Amygdala (tissue), 56 donors: ENCODE data around the gene CSF1R.
A peak's percentile ranks its signal among the peaks of the same experiment; 100 is the strongest.

Experiments
- DNase-seq, 56 donors: peaks; one replicate each; lab custom pipeline; 2025; lab: John Stamatoyannopoulos, UW

CSF1R gene

DNA sequence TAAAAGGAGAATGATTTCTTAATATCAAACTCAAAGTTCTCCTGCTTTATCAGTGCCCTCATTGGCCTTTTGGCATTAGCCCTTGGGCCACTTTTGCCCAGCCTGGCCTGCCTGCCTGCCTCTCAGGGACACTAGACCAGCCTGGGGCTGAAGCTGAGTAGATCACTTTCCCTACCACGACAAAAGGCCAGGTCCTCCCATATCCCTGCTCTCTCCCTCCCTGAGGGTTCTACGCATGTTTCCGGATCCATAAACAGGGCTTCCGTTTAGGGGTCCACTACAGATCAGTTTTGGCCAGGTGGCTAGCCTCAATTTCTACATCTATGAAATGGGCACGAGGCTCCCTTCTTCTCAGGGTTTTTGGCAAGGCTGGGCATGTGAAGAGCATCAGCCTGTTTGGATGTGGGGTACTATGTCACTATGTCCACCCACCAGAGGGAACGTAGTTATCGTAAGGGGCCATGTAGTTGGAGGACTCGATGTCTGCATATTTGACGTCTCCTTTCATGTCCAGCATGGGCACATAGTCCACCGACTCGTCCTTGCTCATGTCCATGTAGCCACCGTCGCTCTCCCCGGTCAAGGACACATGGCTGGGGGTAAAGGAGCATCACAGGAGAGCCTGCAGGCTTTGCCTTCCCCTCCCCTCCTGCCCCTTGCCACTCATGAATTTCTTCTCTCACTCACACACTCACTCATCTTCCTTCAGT lies 35.2 kb upstream of the CSF1R start:
- no peak for DNase-seq

- DNase-seq = no peak
Measured at GRCh38 chr5:150120617-150121447, 34.5 kb upstream of the CSF1R start.

- no peak for DNase-seq
Measured at GRCh38 chr5:150120062-150120441, 33.7 kb upstream of the CSF1R start.

DNA sequence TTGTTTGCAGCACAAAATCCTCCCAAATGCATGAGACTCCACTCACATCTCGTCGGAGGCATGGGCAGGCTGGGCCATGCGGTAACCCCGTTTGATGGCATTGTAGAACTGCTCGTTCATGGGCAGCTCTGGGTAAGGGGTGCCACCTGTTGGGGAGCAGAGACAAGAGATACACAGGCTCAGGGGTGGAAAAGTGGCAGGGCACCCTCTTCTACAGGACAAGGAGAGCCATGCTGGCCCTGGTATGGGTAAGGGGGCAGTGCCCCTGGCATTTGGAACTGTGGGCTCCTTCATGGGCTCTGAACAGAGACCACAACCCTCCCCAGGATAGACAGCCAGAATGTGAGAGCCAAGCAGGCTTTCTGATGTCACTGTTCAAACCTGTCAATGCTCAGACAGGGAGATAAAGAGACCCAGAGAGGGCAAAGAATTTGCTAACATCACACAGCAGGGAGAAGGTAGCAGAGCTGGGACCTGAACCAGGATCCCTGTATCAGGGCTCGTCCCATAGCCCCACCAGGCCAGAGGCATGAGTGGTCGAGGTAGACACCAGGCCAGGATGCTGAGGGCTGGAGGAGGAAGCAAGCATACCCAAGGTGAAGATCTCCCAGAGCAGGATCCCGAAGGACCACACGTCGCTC lies 33.2 kb upstream of the CSF1R start:
- DNase-seq = peak in 1 of 56 donors; percentile 18

DNA sequence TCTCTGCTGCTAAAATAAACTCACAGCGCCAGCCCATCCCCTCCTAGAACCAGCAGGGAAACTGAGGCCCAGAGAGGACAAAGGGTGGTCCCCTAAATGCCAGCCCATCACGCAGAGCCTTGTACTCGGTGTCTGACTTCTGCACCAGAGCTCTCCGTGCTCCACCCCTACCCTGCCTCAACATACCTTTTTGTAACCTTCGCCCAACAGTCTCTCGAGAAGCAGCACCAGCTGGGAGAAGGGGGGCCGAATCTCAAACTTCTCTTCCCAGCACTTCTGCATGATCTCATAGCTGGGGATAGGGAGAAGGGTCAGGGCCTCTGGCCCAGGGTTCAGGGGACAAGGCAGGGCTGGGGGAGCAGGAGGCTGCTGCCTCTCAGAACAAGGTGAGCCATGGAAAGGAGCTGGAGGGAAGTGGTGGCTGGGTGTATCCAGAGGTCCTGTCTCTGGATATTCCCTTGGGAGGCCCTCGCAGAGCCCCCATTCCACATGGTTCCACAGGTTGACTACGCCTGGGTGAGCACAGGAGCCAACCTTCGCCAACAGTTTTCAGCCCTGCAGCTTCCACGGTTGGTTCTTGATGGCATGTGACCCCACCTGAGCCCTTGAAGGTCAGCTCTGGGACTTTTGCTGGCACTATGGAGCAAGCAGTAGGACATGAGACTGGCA lies 32.3 kb upstream of the CSF1R start:
- DNase-seq = no peak

GRCh38 chr5:150117945-150118560 lies 31.7 kb upstream of the CSF1R start:
- DNase-seq = no peak

DNA sequence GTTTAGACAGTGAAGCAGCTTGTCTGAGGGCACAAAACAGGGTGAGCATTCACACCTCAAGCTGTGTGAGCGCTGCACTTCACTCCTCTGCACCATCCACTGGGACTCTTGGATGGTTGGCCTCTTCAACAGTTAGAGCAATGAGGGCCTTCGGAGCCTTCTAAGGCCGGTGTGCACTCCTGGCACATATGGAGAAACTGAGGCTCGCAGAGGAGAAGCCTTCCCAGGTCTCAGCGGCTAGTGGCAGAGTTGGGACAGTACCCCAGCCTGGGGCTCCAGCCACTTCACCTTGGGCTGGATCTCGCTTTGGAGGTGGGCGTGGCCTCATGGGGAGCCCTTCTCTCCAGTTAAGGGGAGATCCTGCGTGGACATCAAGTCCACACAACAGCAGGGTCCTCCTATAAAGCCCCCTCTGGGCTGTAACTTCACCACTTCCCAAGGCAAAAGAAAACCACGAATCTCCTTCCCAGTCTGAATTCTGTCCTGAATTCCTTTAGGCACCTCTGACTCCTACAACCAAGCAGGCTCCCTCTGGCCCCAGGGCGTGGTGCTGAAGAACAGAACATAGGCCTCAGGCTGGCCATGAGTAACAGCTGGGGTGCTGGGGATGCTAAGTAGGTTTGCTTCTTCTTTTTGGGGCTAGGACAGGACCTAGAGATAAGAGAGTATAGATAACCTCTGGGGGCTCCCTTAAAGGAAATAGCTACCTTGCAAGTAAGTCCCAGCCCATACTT lies 30.5 kb upstream of the CSF1R start:
- no peak for DNase-seq

GRCh38 chr5:150114773-150115408 lies 28.5 kb upstream of the CSF1R start:
- DNase-seq = peak in 14 of 56 donors; percentile 14 to 77 (median 41)

DNA sequence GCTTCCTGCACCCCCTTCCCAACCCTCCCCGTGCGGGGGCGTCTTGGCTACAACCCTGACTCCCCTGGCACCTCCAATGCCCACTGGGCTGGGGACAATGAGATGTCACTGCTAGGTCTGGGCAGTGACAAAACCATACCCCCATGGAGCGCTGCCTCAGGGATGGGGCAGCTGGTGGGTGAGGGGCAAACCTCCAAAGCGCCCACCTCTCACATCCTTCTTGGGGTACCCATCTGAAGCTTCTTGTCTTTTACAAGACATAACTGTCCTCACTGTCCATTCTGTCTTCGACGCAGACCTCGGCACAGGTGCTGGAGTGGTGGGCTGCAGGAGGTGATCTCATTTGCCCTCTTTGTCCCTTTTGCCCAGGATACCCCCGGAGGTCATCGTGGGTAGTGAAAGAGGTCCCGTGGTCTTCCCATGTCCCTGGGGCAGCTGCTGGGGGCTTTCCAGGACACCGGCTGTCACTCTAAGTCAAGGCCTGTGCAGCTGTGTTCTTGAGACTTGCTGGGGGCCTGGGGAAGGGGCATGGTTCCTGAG lies 27.8 kb upstream of the CSF1R start:
- DNase-seq = no peak

- DNase-seq = no peak
Measured at GRCh38 chr5:150113047-150113744, 26.8 kb upstream of the CSF1R start.

DNA sequence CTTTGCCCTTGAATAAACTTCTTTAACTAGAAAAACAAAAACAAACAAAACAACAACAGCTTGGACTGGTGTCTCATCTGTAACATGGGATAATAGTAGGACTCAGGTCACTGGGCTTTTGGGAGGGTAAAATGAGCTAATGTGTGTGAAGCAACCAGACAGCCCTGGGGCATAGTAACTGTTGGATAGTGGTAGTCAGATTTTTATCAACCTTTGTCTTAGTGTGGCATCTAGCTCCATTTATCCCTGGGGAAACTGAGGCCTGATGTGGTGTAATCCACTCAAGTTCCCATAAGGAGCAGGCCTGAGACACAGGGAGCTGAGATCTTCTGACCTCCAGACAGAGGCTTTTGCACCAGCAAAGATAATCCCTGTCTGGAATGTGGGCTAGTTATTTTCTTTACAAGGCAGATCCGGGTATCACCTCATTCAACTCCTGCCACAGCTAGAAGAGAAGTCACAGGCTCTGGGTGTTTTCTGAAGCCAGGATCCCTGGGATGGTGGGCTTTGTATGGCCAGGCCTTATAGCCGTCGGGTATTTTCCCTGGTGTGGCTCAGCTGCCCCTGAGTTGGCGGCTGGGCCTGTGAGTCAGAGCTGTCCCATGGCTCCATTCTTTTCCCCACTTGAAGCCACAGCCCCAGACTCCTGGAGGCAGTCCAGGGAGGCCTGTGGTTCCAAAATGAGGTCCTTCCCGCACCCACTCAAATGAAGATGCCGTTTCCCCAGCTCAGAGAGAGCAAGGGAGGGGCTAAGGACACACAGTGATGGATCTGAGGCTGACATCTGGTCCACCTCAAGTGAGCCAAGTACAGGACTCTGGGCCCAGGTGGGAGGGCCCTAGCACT lies 26.1 kb upstream of the CSF1R start:
- no peak for DNase-seq

DNA sequence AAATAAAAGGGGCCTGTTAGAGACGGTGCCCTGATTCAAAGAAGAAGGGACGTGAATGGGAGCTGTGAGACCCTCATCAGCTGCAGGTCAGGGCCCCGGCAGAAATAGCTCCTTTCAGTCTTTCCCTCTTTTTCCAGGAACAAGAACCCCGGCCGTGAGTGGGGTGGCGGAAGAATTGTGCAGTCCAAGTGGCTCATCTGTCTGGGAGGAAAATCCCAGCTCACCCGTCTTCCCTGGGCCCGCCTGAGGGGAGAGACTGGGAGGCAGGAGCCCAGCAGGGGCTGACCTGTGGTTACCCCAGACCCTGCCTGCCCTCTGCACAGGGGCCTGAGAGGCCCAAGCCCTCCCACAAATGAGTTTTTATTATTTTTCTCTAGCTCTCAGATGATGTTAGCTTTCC lies 24.8 kb upstream of the CSF1R start:
- no peak for DNase-seq

DNA sequence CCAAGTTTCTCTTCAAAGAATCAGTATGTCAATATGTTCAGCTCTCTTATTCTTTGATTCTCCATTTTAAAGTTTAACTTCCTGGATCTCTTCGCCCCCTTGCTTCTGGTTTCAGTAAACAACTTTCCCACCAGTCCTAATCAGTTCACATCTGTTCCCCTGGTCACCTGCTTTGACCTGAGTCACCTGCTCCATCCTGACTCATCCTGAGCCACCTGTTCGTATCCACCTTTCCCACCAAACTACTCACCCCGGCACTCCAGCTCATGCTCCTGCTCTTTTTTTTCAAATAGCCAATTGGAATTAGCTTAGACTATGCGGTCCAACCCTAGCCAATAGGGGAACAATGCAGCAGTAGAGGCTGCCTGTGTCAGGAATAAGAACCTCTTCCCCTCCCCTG lies 23.6 kb upstream of the CSF1R start:
- no peak for DNase-seq

DNA sequence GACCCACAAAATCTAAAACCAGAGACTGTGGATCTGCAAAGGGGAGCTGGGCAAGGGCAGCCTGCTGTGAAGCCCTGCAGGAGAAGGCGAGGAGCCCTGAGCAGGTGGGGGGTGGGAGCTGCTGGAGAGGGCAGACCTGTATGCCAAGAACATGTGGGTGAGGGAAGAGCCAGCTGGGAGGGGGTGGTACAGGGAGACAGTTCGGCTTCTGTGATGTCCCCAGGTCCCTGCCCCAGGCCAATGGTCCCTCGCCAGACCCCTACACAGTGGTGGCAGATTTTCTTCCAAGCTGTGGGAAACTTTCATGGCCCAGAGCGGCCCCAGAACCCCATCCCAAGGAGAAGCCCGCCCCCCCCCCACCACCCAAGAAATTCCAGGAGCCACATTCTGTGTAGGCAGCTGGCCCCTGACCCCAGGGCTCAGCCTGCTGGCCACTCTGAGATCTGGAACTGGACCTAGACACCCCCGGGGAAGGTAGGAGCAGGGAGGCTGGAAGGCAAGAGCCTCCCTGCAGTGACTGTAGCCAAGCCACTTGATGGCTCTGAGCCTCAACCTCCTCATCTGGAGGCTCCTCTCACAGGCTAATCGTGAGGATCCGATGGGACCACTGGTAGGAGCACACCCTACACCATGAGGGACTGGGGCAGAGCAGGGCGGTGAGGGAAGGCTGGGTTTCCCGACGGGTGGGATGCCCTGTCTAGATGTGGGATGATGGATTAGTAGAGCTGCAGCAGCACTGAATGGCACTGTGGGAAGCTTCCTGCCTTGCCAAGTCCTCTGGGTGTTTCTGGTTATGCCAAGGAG lies 22.6 kb upstream of the CSF1R start:
- DNase-seq = no peak

GRCh38 chr5:150107909-150108447 lies 21.6 kb upstream of the CSF1R start:
- DNase-seq = no peak

- no peak for DNase-seq
Measured at GRCh38 chr5:150106674-150107426, 20.5 kb upstream of the CSF1R start.
